Thyroid gland (tissue), 4 donors: ENCODE measurements around the gene DKK2.

Experiments used
- CTCF ChIP-seq, 6 experiments: fragments of 200-600 bp in 3 of 6; fragments of 450-650 bp in 3 of 6; sonication (generic) in 3 of 6; IDR thresholded peaks; one replicate each; pipeline ENCODE4 v1.5.1; 2016 to 2019; ENCODE audit warnings: antibody characterized with exemption in 6 of 6, mild to moderate bottlenecking in 2 of 6, inconsistent platforms in 1 of 6, moderate library complexity in 1 of 6
- POLR2A ChIP-seq, 2 donors: fragments of 450-650 bp; IDR thresholded peaks; one replicate each; pipeline ENCODE4 v1.6.1; 2017; ENCODE audit warnings: antibody characterized with exemption in 2 of 2, mild to moderate bottlenecking in 2 of 2, moderate library complexity in 1 of 2

GRCh38 chr4:106953036-106953705 lies 82.9 kb downstream of the DKK2 start:
- TF ChIP-seq CTCF (IDR thresholded peaks at IDR 0.05): no peak
- TF ChIP-seq POLR2A (IDR thresholded peaks at IDR 0.05): no peak
